Activated naive CD8-positive, alpha-beta T cell treated with anti-CD3 and anti-CD28 coated beads for 36 hours (primary cell): ENCODE data around the gene ZNF784. TPM values are rescaled to one million over a fixed set of nuclear protein-coding genes. Genes with fewer than 3 reads are reported as not detected.

ENCODE experiments used
- DNase-seq: peaks from one replicate; pipeline ENCODE4 v3.0.0; 2021
- H3K27ac Mint-ChIP-seq: one replicate; pipeline ENCODE4 v1.8.0; 2022; ENCODE audit warnings: mild to moderate bottlenecking, moderate library complexity, mixed read lengths
- H3K27me3 Mint-ChIP-seq: one replicate; pipeline ENCODE4 v1.8.0; 2022; ENCODE audit warnings: mild to moderate bottlenecking, mixed read lengths
- H3K36me3 Mint-ChIP-seq: one replicate; pipeline ENCODE4 v1.8.0; 2021; ENCODE audit warnings: mild to moderate bottlenecking, mixed read lengths
- H3K4me1 Mint-ChIP-seq: one replicate; pipeline ENCODE4 v1.8.0; 2021; ENCODE audit warnings: mixed read lengths
- H3K4me3 Mint-ChIP-seq: one replicate; pipeline ENCODE4 v1.8.0; 2022; ENCODE audit warnings: mild to moderate bottlenecking, moderate library complexity, mixed read lengths
- H3K9me3 Mint-ChIP-seq: one replicate; pipeline ENCODE4 v1.8.0; 2022; ENCODE audit warnings: mixed read lengths
- total RNA-seq, 2 experiments: library from RNA; stranded (reverse); gene quantifications; one replicate each; pipeline ENCODE4 v1.2.3, GENCODE V29; 2021

Gene ZNF784
- total RNA-seq, 2 experiments from 2014 or later = 3.7 to 3.9 TPM

- H3K9me3 Mint-ChIP-seq = no peaks in the 10 kb centered on the region
- DNase-seq = no peak
- H3K4me1 Mint-ChIP-seq = peaks cover 49% of the 10 kb centered on the region
- no peak overlapping the region for H3K4me3 Mint-ChIP-seq
- H3K27ac Mint-ChIP-seq = no peak overlapping the region
- peaks cover 17% of the 10 kb centered on the region for H3K36me3 Mint-ChIP-seq
- peaks cover 9% of the 10 kb centered on the region for H3K27me3 Mint-ChIP-seq
Measured at GRCh38 chr19:55623130-55623529, 1.2 kb downstream of the ZNF784 start.

GRCh38 chr19:55622242-55622969 is 2.0 kb downstream of the ZNF784 start:
- peaks cover 6% of the 10 kb centered on the region for H3K27me3 Mint-ChIP-seq

GRCh38 chr19:55621673-55622231 is 2.6 kb downstream of the ZNF784 start:
- Mint-ChIP-seq H3K27me3 (peaks cover 1% of the 10 kb centered on the region), H3K4me3 (no peak overlapping the region), H3K27ac (no peak overlapping the region)

More at GRCh38 chr19:55622242-55622969, 2.0 kb downstream of the ZNF784 start:
- Mint-ChIP-seq H3K36me3 (peaks cover 17% of the 10 kb centered on the region), H3K9me3 (no peaks in the 10 kb centered on the region), H3K4me1 (peaks cover 49% of the 10 kb centered on the region), H3K4me3 (no peak overlapping the region), H3K27ac (no peak overlapping the region)
- DNase-seq = no peak

GRCh38 chr19:55621205-55621672 is 3.1 kb downstream of the ZNF784 start:
- Mint-ChIP-seq H3K9me3 (no peaks in the 10 kb centered on the region), H3K4me1 (peaks cover 38% of the 10 kb centered on the region), H3K4me3 (no peak overlapping the region), H3K27ac (peak overlapping the region; percentile 78), H3K36me3 (peaks cover 21% of the 10 kb centered on the region), H3K27me3 (no peaks in the 10 kb centered on the region)
- no peak for DNase-seq

More at GRCh38 chr19:55621673-55622231, 2.6 kb downstream of the ZNF784 start:
- Mint-ChIP-seq H3K36me3 (peaks cover 19% of the 10 kb centered on the region), H3K9me3 (no peaks in the 10 kb centered on the region), H3K4me1 (peaks cover 44% of the 10 kb centered on the region)
- no peak for DNase-seq

- Mint-ChIP-seq H3K36me3 (peaks cover 21% of the 10 kb centered on the region), H3K27ac (peak overlapping the region; percentile 78), H3K9me3 (no peaks in the 10 kb centered on the region), H3K27me3 (no peaks in the 10 kb centered on the region), H3K4me1 (peaks cover 37% of the 10 kb centered on the region), H3K4me3 (peak overlapping the region; percentile 35)
- DNase-seq = peak; percentile 61
Measured at GRCh38 chr19:55620410-55621204, 3.8 kb downstream of the ZNF784 start.

GRCh38 chr19:55619286-55619685 is 5.1 kb downstream of the ZNF784 start:
- Mint-ChIP-seq H3K27ac (no peak overlapping the region), H3K4me1 (peaks cover 30% of the 10 kb centered on the region)
- DNase-seq = no peak

GRCh38 chr19:55618426-55618825 is 5.9 kb downstream of the ZNF784 start:
- Mint-ChIP-seq H3K27me3 (no peaks in the 10 kb centered on the region), H3K36me3 (peaks cover 20% of the 10 kb centered on the region), H3K4me1 (peaks cover 23% of the 10 kb centered on the region), H3K4me3 (no peak overlapping the region), H3K9me3 (no peaks in the 10 kb centered on the region), H3K27ac (peak overlapping the region; percentile 50)
- no peak for DNase-seq

More at GRCh38 chr19:55619286-55619685, 5.1 kb downstream of the ZNF784 start:
- no peaks in the 10 kb centered on the region for H3K9me3 Mint-ChIP-seq
- no peak overlapping the region for H3K4me3 Mint-ChIP-seq
- H3K36me3 Mint-ChIP-seq = peaks cover 22% of the 10 kb centered on the region
- H3K27me3 Mint-ChIP-seq = no peaks in the 10 kb centered on the region

GRCh38 chr19:55617426-55617825 is 6.9 kb downstream of the ZNF784 start:
- H3K9me3 Mint-ChIP-seq = no peaks in the 10 kb centered on the region
- DNase-seq = no peak
- no peaks in the 10 kb centered on the region for H3K27me3 Mint-ChIP-seq
- H3K27ac Mint-ChIP-seq = no peak overlapping the region
- H3K4me1 Mint-ChIP-seq = peaks cover 20% of the 10 kb centered on the region
- no peak overlapping the region for H3K4me3 Mint-ChIP-seq
- peaks cover 23% of the 10 kb centered on the region for H3K36me3 Mint-ChIP-seq

- Mint-ChIP-seq H3K27me3 (no peaks in the 10 kb centered on the region), H3K9me3 (no peaks in the 10 kb centered on the region), H3K4me1 (peaks cover 23% of the 10 kb centered on the region), H3K4me3 (no peak overlapping the region), H3K27ac (no peak overlapping the region), H3K36me3 (peaks cover 23% of the 10 kb centered on the region)
- no peak for DNase-seq
Measured at GRCh38 chr19:55616395-55616875, 7.9 kb downstream of the ZNF784 start.

- no peak overlapping the region for H3K4me3 Mint-ChIP-seq
- peaks cover 25% of the 10 kb centered on the region for H3K4me1 Mint-ChIP-seq
- H3K9me3 Mint-ChIP-seq = no peaks in the 10 kb centered on the region
- no peak for DNase-seq
- H3K27me3 Mint-ChIP-seq = no peaks in the 10 kb centered on the region
- peaks cover 20% of the 10 kb centered on the region for H3K36me3 Mint-ChIP-seq
- no peak overlapping the region for H3K27ac Mint-ChIP-seq
Measured at GRCh38 chr19:55615543-55616394, 8.6 kb downstream of the ZNF784 start.

- H3K27me3 Mint-ChIP-seq = no peaks in the 10 kb centered on the region
- H3K4me3 Mint-ChIP-seq = no peak overlapping the region
- peaks cover 22% of the 10 kb centered on the region for H3K4me1 Mint-ChIP-seq
- H3K27ac Mint-ChIP-seq = no peak overlapping the region
- no peaks in the 10 kb centered on the region for H3K9me3 Mint-ChIP-seq
- no peak for DNase-seq
- H3K36me3 Mint-ChIP-seq = peaks cover 15% of the 10 kb centered on the region
Measured at GRCh38 chr19:55614711-55615542, 9.4 kb downstream of the ZNF784 start.

GRCh38 chr19:55613930-55614710 is 10.2 kb downstream of the ZNF784 start:
- no peaks in the 10 kb centered on the region for H3K27me3 Mint-ChIP-seq
- H3K9me3 Mint-ChIP-seq = no peaks in the 10 kb centered on the region
- H3K4me1 Mint-ChIP-seq = peaks cover 19% of the 10 kb centered on the region
- H3K27ac Mint-ChIP-seq = no peak overlapping the region
- H3K4me3 Mint-ChIP-seq = no peak overlapping the region
- DNase-seq = no peak
- peaks cover 17% of the 10 kb centered on the region for H3K36me3 Mint-ChIP-seq

- DNase-seq = no peak
- Mint-ChIP-seq H3K36me3 (peaks cover 20% of the 10 kb centered on the region), H3K9me3 (no peaks in the 10 kb centered on the region), H3K4me3 (no peak overlapping the region), H3K27ac (no peak overlapping the region), H3K4me1 (peaks cover 23% of the 10 kb centered on the region), H3K27me3 (no peaks in the 10 kb centered on the region)
Measured at GRCh38 chr19:55613396-55613795, 11.0 kb downstream of the ZNF784 start.
